Globus pallidus (tissue), 1 donor: ENCODE results near the gene SQOR.

Source experiments
- DNase-seq: peaks from one replicate; pipeline ENCODE4 v3.0.0-alpha.2; 2015; ENCODE audit warnings: low spot score

The SQOR gene

GRCh38 chr15:45660231-45660979 lies 25.6 kb downstream of the SQOR start:
- DNase-seq: no peak

GRCh38 chr15:45662375-45662774 lies 27.5 kb downstream of the SQOR start:
- no peak for DNase-seq

DNA sequence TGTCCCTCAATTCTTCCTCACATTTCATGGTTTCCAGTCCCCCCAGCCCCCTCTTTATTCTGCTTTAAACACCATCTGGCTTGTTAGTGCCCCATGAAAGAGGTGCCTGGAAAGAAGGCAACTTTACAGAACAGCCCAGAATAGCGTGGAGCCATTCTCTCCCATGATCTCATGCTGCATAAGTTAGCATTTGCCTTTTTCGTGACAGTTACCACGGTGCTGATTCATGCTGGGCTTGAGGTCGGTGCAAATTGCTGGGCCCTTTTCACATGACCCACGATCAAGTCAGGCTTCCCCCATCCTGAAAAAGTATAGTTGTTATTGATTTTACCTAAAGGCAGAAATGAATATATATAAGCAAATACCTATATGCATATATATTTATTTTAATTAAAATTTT lies 29.6 kb downstream of the SQOR start:
- DNase-seq: no peak

DNA sequence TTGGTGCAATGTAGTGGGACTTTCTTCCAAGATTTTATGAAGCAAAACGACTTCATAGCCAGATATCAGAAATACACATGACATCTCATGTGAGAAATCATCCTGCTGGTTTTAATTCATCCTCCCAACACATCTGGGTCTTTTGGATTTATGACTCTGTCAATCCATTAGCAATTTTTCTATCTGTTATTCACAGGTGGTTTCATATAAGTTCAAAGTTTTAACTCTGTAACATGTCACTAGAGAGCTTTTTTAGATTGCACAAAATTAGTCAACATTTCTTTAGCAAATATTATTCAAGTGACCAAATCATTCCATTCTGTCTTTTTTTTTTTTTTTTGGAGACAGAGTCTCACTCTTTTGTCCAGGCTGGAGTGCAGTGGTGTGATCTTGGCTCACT lies 30.4 kb downstream of the SQOR start:
- DNase-seq: no peak

DNA sequence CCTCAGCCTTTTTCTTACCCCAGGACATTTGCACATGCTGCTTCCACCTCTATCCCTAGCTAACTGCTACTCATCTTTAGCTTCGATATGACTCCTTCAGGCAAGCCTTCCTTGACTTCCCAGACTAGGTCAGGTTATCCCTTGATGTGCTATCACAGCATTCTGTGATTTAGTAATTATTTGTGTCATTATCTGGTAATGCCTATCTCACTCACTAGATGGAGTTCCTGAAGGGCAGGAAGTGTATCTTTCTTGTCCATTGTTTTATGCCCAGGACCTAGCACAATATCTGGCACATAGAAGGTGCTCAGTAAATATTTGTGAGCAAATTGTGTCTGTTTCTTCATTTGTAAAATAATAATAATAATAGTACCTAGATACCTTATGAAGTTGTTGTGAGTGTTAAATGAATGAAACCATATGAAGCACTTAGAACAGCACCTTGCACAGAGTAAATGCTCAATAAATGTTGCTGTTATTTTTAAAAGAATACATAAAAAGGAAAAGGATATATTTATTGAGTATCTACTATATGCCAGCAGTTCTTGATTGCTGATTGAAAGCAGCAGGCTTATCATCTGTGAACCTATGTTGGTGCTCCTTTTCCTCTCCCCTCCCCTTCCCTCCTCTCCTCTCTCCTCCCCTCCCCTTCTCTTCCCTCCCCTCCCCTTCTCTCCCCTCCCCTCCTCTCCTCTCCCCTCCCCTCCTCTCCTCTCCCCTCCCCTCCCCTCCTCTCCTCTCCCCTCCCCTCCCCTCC lies 31.5 kb downstream of the SQOR start:
- DNase-seq: no peak

- no peak for DNase-seq
Measured at GRCh38 chr15:45667002-45667401, 32.2 kb downstream of the SQOR start.

DNA sequence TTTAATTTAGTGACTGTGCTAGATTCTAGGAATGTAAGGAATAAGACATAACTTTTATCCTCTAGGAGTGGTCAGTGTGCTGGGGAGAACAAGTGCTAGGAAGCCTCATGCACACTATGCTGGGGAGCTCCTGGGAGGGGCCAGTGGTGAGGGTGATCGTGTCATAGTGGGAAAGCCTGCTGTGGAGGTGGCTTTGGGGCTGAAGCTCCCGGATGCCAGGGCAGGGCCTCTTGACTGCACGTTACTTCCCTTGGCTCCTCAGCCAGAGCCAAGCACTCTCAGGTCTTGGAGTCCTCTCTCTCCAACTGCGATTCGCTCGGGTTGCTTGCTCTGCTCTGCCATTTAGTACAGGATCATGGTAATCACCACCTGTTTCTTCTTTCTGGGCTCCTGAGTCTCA lies 33.6 kb downstream of the SQOR start:
- no peak for DNase-seq

- no peak for DNase-seq
Measured at GRCh38 chr15:45669422-45669821, 34.6 kb downstream of the SQOR start.

DNA sequence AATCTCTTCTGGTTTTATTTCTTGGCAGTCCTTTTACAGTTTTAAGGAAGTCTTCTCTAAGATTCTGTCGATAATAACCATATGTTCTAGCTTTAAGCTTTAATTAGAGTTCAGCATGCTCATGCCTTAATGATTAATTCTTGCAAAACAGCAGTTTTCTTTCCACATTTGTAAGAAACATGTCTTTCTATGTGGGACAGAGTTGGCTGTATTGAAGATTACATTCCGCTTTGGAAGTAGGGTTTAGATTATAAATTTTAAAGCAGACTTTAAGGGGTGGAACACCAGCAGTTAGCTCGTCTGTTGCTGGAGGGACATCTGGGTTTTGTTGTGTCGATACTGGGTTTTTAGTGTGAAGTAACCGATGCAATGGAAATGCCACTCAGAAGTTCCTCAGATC lies 35.3 kb downstream of the SQOR start:
- no peak for DNase-seq

- no peak for DNase-seq
Measured at GRCh38 chr15:45670511-45670910, 35.7 kb downstream of the SQOR start.

- no peak for DNase-seq
Measured at GRCh38 chr15:45674677-45675076, 39.8 kb downstream of the SQOR start.

GRCh38 chr15:45677797-45678196 lies 43.0 kb downstream of the SQOR start:
- DNase-seq: no peak

- DNase-seq: no peak
Measured at GRCh38 chr15:45678459-45679178, 43.8 kb downstream of the SQOR start.

DNA sequence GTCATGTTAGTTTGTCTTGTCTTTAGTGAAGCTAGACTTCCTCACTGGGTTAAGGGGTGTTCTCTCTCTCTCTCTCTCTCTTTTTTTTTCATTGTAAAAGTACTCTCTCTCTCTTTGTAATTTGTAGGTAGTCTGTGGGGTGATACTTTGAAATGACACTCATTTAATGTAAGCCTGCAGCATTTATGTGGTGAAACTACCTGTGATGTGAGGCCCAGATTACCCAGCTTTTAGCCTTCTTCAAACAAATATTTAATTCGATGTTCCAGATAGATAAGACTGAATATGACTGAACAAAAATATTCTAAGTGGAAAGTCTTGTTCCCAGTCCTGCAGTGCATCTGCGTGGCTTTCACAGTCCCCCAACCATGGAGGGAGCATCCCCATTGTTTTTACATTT lies 49.7 kb downstream of the SQOR start:
- DNase-seq: no peak

DNA sequence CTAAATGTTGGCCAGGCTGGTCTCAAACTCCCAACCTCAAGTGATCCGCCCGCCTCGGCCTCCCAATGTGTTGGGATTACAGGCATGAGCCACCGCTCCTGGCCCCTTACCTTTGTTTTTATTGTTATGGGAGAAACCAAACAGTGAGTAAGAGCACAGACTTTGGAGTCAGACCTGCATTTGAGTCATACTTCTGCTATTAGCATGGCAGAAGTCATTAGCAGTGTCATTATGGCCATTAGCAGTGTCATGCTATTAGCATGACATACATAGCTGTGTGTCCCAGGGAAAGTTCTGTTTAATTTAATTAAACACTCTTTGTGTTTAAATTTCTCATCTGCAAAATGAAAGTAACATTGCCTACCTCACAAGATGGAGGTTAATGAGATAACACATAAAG lies 54.8 kb downstream of the SQOR start:
- DNase-seq: no peak

- no peak for DNase-seq
Measured at GRCh38 chr15:45690581-45691260, 55.9 kb downstream of the SQOR start.

DNA sequence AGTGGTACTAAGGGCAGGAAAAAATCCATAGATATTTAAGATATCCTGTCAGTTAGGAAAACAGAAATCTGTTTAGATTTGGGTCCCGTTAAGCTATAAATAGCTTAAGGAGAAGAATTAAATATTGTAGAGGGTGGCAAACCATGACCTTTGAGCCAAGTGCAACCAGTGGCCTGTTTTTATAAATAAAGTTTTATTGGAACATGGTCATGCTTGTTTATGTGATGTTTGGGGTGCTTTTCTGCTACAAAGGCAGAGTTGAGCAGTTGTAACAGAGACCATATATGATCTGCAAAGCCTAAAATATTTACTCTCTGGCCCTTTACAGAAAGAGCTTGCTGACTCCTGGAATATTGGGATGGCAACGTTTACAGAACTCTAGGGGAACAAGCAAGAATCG lies 66.3 kb downstream of the SQOR start:
- DNase-seq: no peak

DNA sequence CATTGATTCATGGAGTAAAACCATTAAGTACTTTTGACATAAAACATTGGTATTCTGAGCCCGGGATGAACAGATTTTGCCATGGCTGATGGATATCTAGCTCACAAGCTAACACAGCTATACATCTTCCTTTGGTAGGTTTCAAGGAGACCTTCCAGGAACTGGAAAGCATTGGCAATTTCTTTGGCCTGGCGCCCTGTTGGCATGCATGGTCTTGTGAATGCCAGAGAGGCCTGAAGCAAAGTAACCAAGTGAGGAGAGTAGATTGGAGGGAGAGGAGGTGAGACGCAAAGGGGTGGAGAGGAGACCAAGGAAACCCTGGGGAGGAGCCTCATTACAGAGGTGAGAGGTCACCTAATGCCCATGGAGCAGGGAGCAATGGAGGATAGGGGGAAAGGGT lies 67.2 kb downstream of the SQOR start:
- DNase-seq: no peak

DNA sequence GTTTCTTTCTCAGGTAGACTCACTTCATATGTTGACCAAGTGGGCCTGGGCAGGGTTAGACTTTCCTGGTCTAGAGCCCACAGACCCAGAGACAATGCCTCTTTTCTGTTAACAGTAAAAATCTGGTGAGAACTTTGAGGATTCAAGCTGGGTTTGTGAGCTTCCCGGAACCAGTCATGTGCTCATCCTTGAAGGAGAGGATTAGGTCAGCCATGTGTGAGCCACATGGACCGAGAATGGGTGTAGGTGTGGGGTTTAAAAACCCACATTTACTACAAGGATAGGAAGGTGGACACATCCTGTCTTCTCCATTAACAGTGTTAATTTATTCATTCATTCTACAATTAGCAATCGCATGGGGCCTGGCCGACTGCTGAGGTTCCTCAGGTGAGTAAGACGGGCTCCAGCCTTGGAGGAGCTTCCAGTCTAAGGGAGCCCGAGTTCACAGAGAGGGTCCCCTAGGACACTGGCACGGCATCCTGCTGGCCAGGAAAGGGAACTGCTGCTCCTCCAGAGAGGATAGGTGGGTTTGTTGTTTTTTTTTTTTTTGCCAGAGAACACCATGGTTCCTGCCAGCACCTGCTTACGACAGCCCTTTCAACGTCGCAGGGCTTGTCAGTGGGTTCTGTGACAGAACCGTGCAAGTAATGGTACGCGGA lies 69.0 kb downstream of the SQOR start:
- no peak for DNase-seq

DNA sequence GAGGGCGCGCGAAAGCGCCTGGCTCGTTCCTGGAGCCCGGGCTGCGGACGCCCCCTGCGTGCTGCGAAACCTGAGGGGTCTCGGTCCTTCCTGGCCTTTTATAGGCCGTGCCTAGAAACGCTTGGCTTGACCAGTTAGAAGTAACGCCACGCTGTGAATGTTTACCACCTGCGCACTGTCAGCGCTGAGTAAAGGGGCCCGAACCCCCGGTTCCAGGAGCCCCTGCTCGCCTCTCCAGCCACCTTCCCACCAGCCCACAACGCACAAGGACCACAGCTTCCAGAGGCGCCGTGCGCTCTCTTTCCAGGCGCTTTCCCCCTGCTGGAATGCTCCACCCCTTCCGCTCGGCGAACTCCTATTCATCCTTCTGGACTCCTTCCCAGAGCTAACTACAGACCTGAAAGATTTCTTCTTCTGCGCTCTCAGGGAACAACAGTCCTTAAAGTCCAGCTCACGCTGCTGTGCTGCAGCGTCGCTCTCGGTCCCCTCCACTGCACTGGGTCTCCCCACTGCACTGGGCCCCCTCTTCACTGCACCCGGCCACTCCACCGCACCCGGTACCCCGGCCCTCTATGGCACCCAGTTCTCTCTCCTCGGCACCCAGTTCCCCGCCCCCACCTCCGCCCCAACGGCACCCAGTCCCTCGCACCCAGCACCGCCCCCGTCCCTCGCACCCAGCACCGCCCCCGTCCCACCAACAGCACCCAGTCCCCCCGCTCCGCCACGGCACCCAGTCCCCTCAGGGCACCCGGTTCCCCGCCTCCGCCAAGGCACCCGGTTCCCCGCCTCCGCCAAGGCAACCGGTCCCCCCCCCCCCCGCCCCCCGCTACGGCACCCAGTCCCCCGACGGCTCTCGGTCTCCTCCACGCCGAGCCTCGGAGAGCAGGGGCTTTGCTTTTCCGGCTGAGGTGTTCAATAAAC lies 69.8 kb downstream of the SQOR start:
- no peak for DNase-seq
